Trophoblast cell (in vitro differentiated cells and primary cell): ENCODE results near the gene ANO2.

Source experiments
- DNase-seq, 2 donors: peaks; one replicate each; pipeline ENCODE4 v3.0.0-alpha.2; 2016
- H2AFZ ChIP-seq: 2 replicates; pipeline ENCODE4 v1.6.1; 2013; ENCODE audit warnings: low read length, moderate library complexity, mild to moderate bottlenecking; ENCODE audit not compliant: insufficient read depth, poor library complexity
- H2AK5ac ChIP-seq: 2 replicates; pipeline ENCODE4 v1.6.1; 2013; ENCODE audit warnings: mild to moderate bottlenecking, low read length
- H2BK120ac ChIP-seq: 2 replicates; pipeline ENCODE4 v1.6.1; 2013; ENCODE audit warnings: low read length, mild to moderate bottlenecking, moderate library complexity; ENCODE audit not compliant: insufficient read depth, poor library complexity
- H2BK12ac ChIP-seq: 2 replicates; pipeline ENCODE4 v1.6.1; 2013; ENCODE audit warnings: mild to moderate bottlenecking, low read length, moderate library complexity
- H2BK5ac ChIP-seq: 2 replicates; pipeline ENCODE4 v1.6.1; 2013; ENCODE audit warnings: low read length, low read depth, moderate library complexity, mild to moderate bottlenecking; ENCODE audit not compliant: poor library complexity
- H3K14ac ChIP-seq: 2 replicates; pipeline ENCODE4 v1.6.1; 2013; ENCODE audit warnings: mild to moderate bottlenecking, low read length
- H3K18ac ChIP-seq: 2 replicates; pipeline ENCODE4 v1.6.1; 2013; ENCODE audit warnings: mild to moderate bottlenecking, low read length
- H3K23ac ChIP-seq: 2 replicates; pipeline ENCODE4 v1.6.1; 2013; ENCODE audit warnings: low read length
- H3K27ac ChIP-seq: 2 replicates; pipeline ENCODE4 v1.5.1; 2013; ENCODE audit warnings: low read depth, mild to moderate bottlenecking, inconsistent platforms, low read length, moderate library complexity
- H3K27me3 ChIP-seq: 2 replicates; pipeline ENCODE4 v1.6.1; 2013; ENCODE audit warnings: inconsistent platforms, mild to moderate bottlenecking, low read length, moderate library complexity; ENCODE audit not compliant: insufficient read depth
- H3K36me3 ChIP-seq, 2 experiments: 1 replicate in 1 of 2; 2 replicates in 1 of 2; pipeline ENCODE4 v1.6.1; 2013; ENCODE audit warnings: low read length in 2 of 2, mild to moderate bottlenecking in 2 of 2, moderate library complexity in 1 of 2; ENCODE audit not compliant: insufficient read depth in 2 of 2, control insufficient read depth in 1 of 2
- H3K4ac ChIP-seq: 2 replicates; pipeline ENCODE4 v1.6.1; 2013; ENCODE audit warnings: low read depth, mild to moderate bottlenecking, low read length, moderate library complexity
- H3K4me1 ChIP-seq, 2 experiments: 1 replicate in 1 of 2; 2 replicates in 1 of 2; pipeline ENCODE4 v1.6.1; 2013; ENCODE audit warnings: low read length in 2 of 2, mild to moderate bottlenecking in 2 of 2, moderate library complexity in 1 of 2; ENCODE audit not compliant: insufficient read depth in 2 of 2, control insufficient read depth in 1 of 2
- H3K4me2 ChIP-seq: 2 replicates; pipeline ENCODE4 v1.6.1; 2013; ENCODE audit warnings: inconsistent platforms, mild to moderate bottlenecking, low read length, moderate library complexity
- H3K4me3 ChIP-seq: 2 replicates; pipeline ENCODE4 v1.5.1; 2013; ENCODE audit warnings: mild to moderate bottlenecking, low read depth, low read length, inconsistent platforms
- H3K79me1 ChIP-seq: one replicate; pipeline ENCODE4 v1.6.1; 2013; ENCODE audit warnings: low read length
- H3K79me2 ChIP-seq: 2 replicates; pipeline ENCODE4 v1.6.1; 2013; ENCODE audit warnings: low read length, mild to moderate bottlenecking; ENCODE audit not compliant: control insufficient read depth, insufficient read depth, poor library complexity
- H3K9ac ChIP-seq: 2 replicates; pipeline ENCODE4 v1.6.1; 2013; ENCODE audit warnings: mild to moderate bottlenecking, low read length
- H3K9me3 ChIP-seq: 2 replicates; pipeline ENCODE4 v1.6.1; 2013; ENCODE audit warnings: low read depth, mild to moderate bottlenecking, control low read depth, inconsistent platforms, low read length; ENCODE audit not compliant: insufficient read depth
- H4K12ac ChIP-seq: 2 replicates; pipeline ENCODE4 v1.6.1; 2013; ENCODE audit warnings: low read depth, mild to moderate bottlenecking, low read length, moderate library complexity
- H4K8ac ChIP-seq: 2 replicates; pipeline ENCODE4 v1.6.1; 2013; ENCODE audit warnings: low read depth, mild to moderate bottlenecking, low read length, moderate library complexity
- H4K91ac ChIP-seq: one replicate; pipeline ENCODE4 v1.6.1; 2013; ENCODE audit warnings: low read depth, mild to moderate bottlenecking, low read length, moderate library complexity
- WGBS: extraction: QIAGEN DNeasy Blood & Tissue Kit; methylation state at CpG from one replicate; pipeline ENCODE4 v1.1.7; 2013; ENCODE audit warnings: missing lambda C conversion rate; ENCODE audit not compliant: insufficient read length, insufficient coverage; ENCODE audit errors: extremely low coverage; 5-methylcytosine and 5-hydroxymethylcytosine counted together

ANO2 gene

DNA sequence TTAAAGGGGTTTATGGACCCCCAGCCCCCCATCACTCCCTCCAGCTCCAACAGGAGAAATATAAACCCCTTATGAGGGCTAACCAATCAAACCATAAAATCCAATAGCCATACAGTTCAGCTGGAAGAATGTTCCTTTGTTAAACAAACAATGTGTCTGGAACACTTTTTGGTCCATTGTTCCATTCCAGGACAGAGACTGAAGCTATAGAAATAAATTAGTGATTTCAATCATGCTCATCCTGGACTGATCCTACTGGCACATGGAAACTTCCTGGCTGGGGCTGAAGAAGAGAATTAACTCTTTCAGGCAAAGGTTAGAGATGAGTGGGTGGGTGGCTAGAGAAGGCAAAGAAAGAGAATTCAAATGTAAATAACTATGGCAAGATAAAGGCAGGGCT lies 63.4 kb downstream of the ANO2 start:
- no peak overlapping the region for H3K9ac ChIP-seq
- no peaks in the 10 kb centered on the region for H3K27me3 ChIP-seq
- H2BK120ac ChIP-seq, result no peak overlapping the region
- no peak overlapping the region for H4K12ac ChIP-seq
- no peak for DNase-seq
- H3K4me3 ChIP-seq, result no peak overlapping the region
- no peaks in the 10 kb centered on the region for H3K79me1 ChIP-seq
- H2BK5ac ChIP-seq, result no peak overlapping the region
- H3K4me2 ChIP-seq, result no peak overlapping the region
- no peak overlapping the region for H3K14ac ChIP-seq
- no peaks in the 10 kb centered on the region for H3K4me1 ChIP-seq
- no peaks in the 10 kb centered on the region for H3K9me3 ChIP-seq
- H3K18ac ChIP-seq, result no peak overlapping the region
- no peaks in the 10 kb centered on the region for H3K36me3 ChIP-seq
- H3K79me2 ChIP-seq, result no peaks in the 10 kb centered on the region
- no peak overlapping the region for H2AFZ ChIP-seq
- no peak overlapping the region for H2BK12ac ChIP-seq
- no peak overlapping the region for H4K8ac ChIP-seq
- H4K91ac ChIP-seq, result no peak overlapping the region
- no peak overlapping the region for H3K4ac ChIP-seq
- H3K23ac ChIP-seq, result no peak overlapping the region
- H3K27ac ChIP-seq, result no peak overlapping the region
- H2AK5ac ChIP-seq, result no peak overlapping the region

DNA sequence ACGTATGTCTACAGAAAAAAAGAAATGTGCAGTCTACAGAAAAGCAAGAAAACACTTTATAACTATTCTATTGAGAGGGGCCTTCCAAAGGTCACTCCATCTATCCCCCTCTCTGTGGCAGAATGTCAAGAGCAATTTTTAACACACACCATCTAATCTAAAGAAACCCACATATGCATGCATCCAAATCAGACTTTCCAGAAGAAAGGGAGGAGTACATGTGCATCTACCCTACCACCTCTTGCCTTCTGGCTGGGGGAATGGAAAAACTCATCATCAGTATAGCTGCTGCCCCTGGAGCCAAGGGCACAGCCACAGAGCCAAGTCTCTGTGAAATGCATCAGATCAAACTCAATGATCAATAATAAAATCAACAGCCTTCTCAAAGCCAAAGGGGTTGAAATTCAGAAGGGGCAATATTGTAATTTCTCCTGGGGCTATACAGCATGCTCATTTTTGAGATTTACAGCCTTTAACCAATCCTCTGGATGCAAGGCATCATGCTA lies 63.9 kb downstream of the ANO2 start:
- no peak overlapping the region for H3K4me2 ChIP-seq
- H3K27me3 ChIP-seq, result no peaks in the 10 kb centered on the region
- no peak overlapping the region for H4K12ac ChIP-seq
- H3K18ac ChIP-seq, result no peak overlapping the region
- no peak overlapping the region for H3K23ac ChIP-seq
- no peak overlapping the region for H3K4ac ChIP-seq
- H3K79me2 ChIP-seq, result no peaks in the 10 kb centered on the region
- no peaks in the 10 kb centered on the region for H3K36me3 ChIP-seq
- no peaks in the 10 kb centered on the region for H3K9me3 ChIP-seq
- H3K9ac ChIP-seq, result no peak overlapping the region
- DNase-seq, result no peak
- no peak overlapping the region for H2BK12ac ChIP-seq
- H3K4me3 ChIP-seq, result no peak overlapping the region
- H2AK5ac ChIP-seq, result no peak overlapping the region
- no peaks in the 10 kb centered on the region for H3K4me1 ChIP-seq
- no peak overlapping the region for H3K14ac ChIP-seq
- H2BK120ac ChIP-seq, result no peak overlapping the region
- H2BK5ac ChIP-seq, result no peak overlapping the region
- H4K8ac ChIP-seq, result no peak overlapping the region
- no CpG with 5 or more reads among the region's 1 CpG for WGBS
- no peak overlapping the region for H4K91ac ChIP-seq
- H2AFZ ChIP-seq, result no peak overlapping the region
- H3K27ac ChIP-seq, result no peak overlapping the region
- H3K79me1 ChIP-seq, result no peaks in the 10 kb centered on the region

DNA sequence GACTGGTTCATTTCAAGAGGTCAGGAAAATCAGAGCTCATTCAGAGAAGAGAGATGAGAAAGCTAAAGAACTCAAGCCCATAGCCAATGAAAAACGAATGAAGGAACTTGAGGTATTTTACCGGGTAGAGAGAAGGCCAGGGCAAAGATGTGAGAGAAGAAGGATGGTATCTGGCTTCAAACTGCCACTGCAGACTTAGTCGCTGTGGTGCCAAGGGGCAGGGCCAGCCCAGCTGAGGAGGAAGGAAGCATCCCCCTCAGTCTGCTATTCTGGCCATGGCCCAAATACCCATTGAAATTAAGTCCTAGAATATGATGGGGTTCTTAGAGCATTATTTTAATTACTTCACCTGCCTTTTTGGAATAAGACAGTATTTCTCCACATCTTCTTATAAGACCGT lies 69.2 kb downstream of the ANO2 start:
- no peaks in the 10 kb centered on the region for H3K79me1 ChIP-seq
- H2AFZ ChIP-seq, result no peak overlapping the region
- H4K8ac ChIP-seq, result no peak overlapping the region
- H2BK12ac ChIP-seq, result no peak overlapping the region
- H4K12ac ChIP-seq, result no peak overlapping the region
- no peak for DNase-seq
- H4K91ac ChIP-seq, result no peak overlapping the region
- no peak overlapping the region for H3K23ac ChIP-seq
- no peak overlapping the region for H2AK5ac ChIP-seq
- no peak overlapping the region for H3K18ac ChIP-seq
- no peak overlapping the region for H3K4ac ChIP-seq
- H3K36me3 ChIP-seq, result no peaks in the 10 kb centered on the region
- no peak overlapping the region for H3K9ac ChIP-seq
- no peaks in the 10 kb centered on the region for H3K79me2 ChIP-seq
- no peak overlapping the region for H2BK120ac ChIP-seq
- H2BK5ac ChIP-seq, result no peak overlapping the region
- WGBS, result no CpG with 5 or more reads among the region's 4 CpGs
- H3K4me2 ChIP-seq, result no peak overlapping the region
- no peak overlapping the region for H3K14ac ChIP-seq
- H3K4me1 ChIP-seq, result no peaks in the 10 kb centered on the region
- no peaks in the 10 kb centered on the region for H3K27me3 ChIP-seq
- no peak overlapping the region for H3K4me3 ChIP-seq
- H3K27ac ChIP-seq, result no peak overlapping the region
- H3K9me3 ChIP-seq, result no peaks in the 10 kb centered on the region

DNA sequence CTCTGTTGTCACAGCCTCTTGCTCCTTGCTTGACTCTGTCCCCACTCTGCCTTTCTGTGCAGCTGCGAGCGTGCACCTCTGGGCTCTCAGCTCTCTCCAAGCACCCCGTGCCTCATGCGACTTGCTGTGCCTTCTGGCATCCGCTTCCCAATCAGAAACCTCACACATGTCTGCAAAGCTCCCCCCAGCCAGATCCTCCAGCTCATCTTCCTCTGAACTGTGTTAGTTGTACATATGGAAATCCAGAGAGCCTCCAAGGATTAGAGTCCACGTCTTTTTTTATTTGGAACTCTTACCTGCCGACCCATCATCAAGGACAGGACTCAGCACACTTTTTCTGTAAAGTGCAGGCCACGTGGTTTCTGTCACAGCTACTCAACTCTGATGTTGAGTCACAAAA lies 70.5 kb downstream of the ANO2 start:
- no peak overlapping the region for H2BK5ac ChIP-seq
- no peak overlapping the region for H3K27ac ChIP-seq
- no peaks in the 10 kb centered on the region for H3K27me3 ChIP-seq
- H3K14ac ChIP-seq, result no peak overlapping the region
- H3K4me1 ChIP-seq, result no peaks in the 10 kb centered on the region
- no peak overlapping the region for H2AK5ac ChIP-seq
- H3K18ac ChIP-seq, result no peak overlapping the region
- H4K91ac ChIP-seq, result no peak overlapping the region
- H3K79me1 ChIP-seq, result no peaks in the 10 kb centered on the region
- H2AFZ ChIP-seq, result no peak overlapping the region
- no peak overlapping the region for H3K23ac ChIP-seq
- H3K4me3 ChIP-seq, result no peak overlapping the region
- H3K36me3 ChIP-seq, result no peaks in the 10 kb centered on the region
- WGBS, result no CpG with 5 or more reads among the region's 8 CpGs
- DNase-seq, result no peak
- H2BK120ac ChIP-seq, result no peak overlapping the region
- no peak overlapping the region for H4K12ac ChIP-seq
- no peak overlapping the region for H3K4me2 ChIP-seq
- no peak overlapping the region for H4K8ac ChIP-seq
- no peak overlapping the region for H3K4ac ChIP-seq
- H3K9ac ChIP-seq, result no peak overlapping the region
- H3K9me3 ChIP-seq, result no peaks in the 10 kb centered on the region
- no peak overlapping the region for H2BK12ac ChIP-seq
- no peaks in the 10 kb centered on the region for H3K79me2 ChIP-seq
